GM21737 (cell line): ENCODE data around the gene RAP2A.

Source experiments
- ATAC-seq: cut with Tn5 transposase; IDR thresholded peaks from one replicate; pipeline ENCODE4 v1.9.1; 2021; ENCODE audit warnings: mild to moderate bottlenecking, moderate library complexity; ENCODE audit not compliant: unreplicated experiment

The RAP2A gene

DNA sequence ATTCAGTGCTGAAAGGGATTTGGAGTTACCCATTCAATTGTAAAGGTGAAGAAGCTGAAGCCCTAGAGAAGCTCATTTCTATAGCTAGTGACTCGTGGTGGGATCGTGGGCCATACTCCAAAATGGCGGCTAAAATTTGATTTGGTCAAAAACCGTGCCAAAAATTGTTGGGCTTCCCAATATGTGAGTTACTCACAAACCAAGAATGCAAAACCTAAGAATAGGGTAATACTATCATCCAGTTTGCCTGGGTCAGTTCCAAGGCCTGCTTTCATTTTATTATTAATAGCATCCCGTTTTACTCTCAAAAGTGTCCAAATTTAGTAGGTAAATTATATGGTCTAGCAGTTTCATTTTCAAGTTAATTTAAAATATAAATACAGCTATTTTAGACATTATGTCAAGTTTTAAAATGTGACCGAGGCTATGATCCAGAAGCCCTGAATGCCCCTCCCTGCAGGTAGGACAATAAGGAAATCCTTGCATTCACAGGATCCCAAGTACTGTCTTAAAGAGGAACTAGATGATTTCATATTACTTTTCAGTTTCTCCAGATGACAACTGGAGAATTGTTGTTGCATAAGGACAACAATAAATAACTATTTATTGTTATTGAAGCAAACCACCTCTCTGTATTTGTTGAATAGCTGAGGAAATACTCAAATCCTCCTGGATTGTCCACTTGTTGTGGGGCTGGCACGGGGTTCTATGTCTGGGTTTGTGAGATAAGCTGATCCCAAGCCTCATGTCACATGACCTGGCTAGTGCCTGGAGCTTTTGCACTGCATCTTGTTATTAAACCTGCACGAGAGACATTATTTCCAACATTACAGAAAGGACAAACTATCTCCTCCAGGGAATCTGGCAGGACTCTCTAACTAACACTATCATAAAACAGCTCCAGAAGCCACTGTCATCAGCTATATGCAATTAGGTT lies 11.6 kb upstream of the RAP2A start:
- ATAC-seq, result no peak

DNA sequence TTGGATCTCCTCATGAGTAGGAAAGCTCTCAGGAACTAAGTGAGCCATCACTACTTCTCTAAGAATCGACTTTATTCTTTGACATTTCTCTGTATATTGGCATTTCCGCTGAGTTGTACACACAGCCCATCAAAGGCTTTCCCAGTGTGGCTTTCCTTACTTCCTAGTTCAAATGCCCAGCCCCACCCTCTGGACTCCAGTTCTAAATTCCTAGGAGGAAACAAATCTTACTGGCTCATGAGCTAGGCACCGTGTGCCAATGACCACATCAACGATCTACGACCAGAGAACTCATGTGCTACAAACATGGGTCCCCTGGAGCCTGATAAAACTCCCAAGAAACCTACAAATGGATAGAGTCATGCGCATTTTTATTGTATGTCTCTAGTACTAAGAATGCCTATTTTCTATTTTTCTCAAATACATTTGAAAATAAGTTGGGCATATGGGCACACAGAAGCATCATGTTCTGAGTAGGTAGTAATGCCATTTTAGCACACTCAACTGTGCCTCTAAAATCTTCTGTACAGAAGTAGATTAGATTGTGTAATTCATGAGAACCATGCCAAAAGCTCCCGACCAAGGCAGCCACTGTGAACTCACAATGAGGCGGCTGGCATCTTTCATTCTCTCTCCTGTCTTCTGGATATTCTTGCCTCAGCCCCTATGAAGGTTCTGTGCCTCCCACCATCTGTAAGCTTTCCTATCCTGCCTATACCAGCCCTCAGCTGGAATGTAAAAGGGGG lies 10.5 kb upstream of the RAP2A start:
- ATAC-seq, result no peak

DNA sequence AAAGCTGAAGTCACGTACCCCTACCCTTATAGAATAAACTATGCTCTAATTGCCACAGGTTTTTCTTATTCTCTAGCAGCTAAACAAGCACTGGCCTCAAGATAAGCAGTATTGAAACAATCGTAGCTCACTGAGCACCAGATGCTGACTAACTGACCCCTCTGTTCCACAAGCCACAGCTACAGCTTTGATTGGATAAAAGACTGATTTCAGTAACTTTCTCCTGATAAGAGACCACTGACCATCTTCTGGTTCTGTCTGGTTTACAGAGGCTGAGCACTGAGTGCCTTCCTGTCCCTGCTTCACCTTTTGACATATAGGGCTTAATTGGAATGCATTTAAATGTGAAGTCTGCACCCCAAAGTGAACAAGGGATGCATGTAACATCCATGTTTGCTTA lies 8.4 kb upstream of the RAP2A start:
- ATAC-seq, result no peak

- ATAC-seq, result no peak
Measured at GRCh38 chr13:97426695-97427094, 7.3 kb upstream of the RAP2A start.

GRCh38 chr13:97429681-97430081 lies 4.3 kb upstream of the RAP2A start:
- no peak for ATAC-seq

- no peak for ATAC-seq
Measured at GRCh38 chr13:97430296-97430695, 3.7 kb upstream of the RAP2A start.

GRCh38 chr13:97431171-97431764 lies 2.7 kb upstream of the RAP2A start:
- ATAC-seq, result no peak

- no peak for ATAC-seq
Measured at GRCh38 chr13:97432232-97432916, 1.6 kb upstream of the RAP2A start.

DNA sequence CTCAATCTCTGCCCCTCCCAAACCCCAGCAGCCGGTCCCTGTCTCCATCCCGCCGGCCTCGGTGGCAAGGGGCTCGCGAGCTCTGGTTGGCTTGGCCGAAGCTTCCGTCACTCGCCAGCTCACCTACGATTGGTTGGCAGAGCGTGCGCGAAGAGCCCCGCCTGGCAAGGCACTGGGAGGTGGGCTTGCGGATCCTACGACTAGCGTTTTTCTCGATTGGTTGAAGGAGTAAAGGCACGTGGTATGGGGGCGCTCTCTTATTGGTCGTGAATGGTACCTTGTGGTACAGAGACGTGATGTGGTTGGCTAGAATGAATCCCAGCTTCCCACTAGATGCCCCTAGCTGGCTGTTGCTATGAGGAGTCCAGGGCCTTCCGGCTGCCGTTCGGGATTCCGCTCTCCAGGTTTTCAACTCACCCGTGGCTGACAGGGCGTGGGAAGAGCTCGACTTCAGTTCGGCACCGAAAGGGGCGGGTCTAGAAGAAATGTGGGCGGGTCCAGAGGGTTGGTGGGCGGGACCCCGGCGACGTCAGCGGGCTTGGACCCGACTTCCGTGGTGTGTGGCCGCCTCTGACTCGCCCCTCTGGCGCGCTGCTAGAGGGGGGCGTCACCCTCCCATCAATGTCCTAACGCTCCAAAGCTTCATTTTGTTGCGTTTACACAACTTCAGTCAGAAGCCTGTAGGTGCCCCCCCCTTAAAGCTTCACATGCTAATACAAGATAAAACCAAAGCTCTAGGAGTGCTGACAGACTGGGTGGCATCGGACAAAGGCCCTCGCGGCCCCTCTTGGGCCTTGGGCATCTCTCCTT lies 847 bp upstream of the RAP2A start:
- ATAC-seq, result peak; percentile 75

- no peak for ATAC-seq
Measured at GRCh38 chr13:97434397-97435201, 630 bp downstream of the RAP2A start.

- no peak for ATAC-seq
Measured at GRCh38 chr13:97435323-97435722, 1.4 kb downstream of the RAP2A start.

GRCh38 chr13:97435794-97436193 lies 1.8 kb downstream of the RAP2A start:
- ATAC-seq, result no peak

DNA sequence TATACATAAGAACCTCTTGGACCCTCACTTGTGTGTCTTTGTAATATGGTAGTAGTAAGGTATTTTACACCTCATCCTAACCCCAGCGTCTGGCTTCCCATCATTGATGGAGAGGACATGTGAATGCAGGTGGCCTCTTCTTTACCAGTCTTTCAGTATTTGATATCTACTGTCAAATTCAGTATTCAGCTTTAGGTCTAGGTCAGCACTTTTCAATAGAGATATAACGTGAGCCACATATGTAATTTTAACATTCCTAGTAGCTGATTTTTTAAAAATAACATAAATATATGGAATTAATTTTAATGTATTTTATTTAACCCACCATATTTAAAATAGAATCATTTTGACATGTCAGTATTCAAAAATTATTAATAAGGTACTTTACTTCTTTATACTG lies 2.9 kb downstream of the RAP2A start:
- no peak for ATAC-seq

- ATAC-seq, result no peak
Measured at GRCh38 chr13:97437729-97438128, 3.8 kb downstream of the RAP2A start.

DNA sequence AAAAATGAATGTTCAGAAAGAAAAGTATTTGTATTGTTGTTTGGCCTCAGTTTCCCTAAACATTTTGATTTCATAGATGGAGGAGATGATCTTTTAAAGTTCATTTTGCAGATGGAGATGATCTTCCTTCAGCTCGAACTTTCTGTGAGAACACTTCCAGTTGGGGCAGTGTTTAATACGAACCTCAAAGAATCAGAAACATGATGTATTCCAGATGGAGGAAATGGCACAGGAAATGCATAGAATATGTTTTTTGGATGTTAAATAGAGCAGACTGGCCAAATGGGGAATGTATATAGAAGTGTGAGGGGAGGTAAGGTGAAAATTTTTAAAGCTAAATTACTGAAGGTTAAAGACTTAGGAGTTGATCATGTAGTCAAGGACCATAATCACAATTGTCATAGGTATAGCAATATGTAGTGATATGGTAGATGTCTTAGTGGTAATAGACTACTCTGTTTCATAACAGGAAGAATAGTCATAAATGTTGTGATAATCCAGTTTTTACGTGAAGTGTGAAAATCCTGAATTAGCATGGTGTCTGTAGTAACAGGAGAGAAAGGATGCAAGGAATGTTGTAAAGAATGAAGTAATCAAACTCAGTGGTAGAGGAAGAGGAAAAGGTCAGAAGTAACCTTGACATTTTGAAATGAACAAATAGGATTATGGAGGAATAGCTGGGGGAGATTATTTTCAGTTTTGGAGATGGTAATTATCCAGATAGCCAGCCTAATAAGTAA lies 5.1 kb downstream of the RAP2A start:
- ATAC-seq, result no peak

- no peak for ATAC-seq
Measured at GRCh38 chr13:97440598-97441170, 6.7 kb downstream of the RAP2A start.

DNA sequence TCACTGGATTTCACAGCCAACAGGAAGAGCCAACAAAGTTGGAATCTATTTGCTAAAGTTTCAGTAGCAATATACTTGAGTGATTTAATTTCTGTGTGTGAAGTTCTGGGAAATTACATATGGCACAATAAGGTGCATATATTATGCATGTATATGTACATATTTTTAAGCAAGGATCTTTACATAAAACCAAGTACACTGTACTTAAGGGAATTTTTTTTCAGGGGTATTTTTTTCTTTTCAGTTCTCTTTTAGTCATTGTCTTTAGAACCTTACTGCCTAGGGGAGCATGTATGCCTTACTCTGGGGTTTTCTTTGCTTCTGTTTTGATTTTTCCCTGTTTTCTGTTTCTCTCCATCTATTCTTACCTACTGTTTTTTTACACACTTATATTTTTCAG lies 7.4 kb downstream of the RAP2A start:
- ATAC-seq, result no peak

DNA sequence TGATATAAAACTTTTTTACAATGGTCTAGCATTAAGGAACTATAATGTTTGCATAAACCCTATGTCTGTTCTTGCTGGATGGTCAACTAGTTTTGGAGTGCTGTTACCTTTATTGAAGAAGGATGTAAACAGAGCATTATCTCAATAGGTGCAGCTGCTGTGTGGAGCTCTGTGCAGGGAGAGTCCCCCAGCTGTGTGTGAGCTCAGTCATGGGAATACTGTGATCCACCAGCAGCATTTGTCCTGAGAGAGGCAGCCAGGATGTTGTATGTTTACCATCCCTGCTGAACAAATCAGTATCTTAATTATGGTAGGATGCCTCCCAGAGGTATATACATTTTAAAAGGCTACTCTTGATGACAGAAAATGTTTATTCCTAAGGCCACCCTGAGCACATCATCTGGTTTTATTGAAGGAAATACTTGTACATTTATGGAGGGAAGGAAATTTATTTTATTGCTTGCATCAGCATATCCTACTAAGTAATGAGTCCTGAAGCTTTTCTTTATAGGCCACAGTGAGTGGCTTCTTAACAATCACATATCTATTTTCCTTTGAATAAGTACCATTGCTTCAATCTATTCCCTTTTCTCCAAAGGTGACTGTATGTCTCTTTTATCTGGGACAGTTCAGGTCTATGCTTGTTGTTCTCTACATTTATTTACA lies 11.7 kb downstream of the RAP2A start:
- ATAC-seq, result no peak
